ENCODE measurements around the gene INPP5D. TPM values are rescaled to one million over a fixed set of nuclear protein-coding genes. Genes with fewer than 3 reads are reported as not detected.

The INPP5D gene
- total RNA-seq, 4 donors from 2014 or later: 8.0 to 12.5 (median 11.9) TPM

DNA sequence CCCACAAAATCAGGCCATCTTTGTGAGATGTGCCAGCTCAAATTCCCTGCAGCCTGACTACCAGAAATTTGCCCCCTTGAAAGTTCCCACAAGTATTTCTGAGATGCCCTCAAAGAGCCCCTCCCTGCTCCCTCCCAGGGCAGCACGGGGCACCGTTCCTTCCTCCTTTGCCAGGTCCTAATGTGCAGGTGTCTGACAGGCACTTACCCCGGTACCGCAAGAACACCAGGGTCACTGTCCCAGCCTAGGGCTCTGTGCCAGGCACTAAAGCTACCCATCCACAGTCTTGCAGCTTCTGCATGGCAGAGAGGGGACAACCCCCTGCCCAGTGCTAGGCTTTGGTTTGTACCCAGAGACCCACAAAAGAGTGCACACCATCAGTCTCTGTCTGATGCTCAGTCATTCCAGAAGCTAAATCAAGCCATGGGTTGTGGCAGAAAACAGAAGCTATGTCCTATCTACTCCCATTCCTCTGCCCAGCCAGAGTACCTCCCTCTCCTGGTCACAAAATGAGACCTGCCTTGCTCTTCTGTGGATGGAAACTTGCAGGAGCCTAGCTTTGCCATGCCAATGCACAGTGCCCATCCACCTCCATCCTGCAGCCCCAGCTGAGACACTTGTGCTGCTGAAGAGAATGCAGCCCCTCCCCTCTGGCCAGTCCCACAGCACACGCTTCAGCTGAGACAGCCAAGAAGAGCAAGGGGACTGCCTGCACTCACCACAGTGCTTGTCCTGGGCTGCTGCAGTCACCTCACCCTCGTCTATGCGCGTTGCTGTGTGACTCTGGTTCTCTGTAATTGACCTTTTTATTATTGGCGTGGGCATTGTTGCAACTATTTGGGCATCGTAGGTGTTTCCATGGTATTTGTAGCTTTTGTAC lies 48.7 kb downstream of the INPP5D start:
- H3K27me3 ChIP-seq: peaks cover 0 to 19% (median 0%) of the 10 kb centered on the region in 4 donors
- intact Hi-C loops (cut with DNase I): no loop called here
- 69% methylated on average over 10 of the region's 10 CpGs for WGBS
- TF ChIP-seq EP300 (IDR thresholded peaks at IDR 0.05) (no peak), POLR2A (IDR thresholded peaks at IDR 0.05; ENCODE audit: low read depth) (no peak), POLR2AphosphoS5 (IDR thresholded peaks at IDR 0.05) (no peak)
- TF ChIP-seq, protein P1, sequence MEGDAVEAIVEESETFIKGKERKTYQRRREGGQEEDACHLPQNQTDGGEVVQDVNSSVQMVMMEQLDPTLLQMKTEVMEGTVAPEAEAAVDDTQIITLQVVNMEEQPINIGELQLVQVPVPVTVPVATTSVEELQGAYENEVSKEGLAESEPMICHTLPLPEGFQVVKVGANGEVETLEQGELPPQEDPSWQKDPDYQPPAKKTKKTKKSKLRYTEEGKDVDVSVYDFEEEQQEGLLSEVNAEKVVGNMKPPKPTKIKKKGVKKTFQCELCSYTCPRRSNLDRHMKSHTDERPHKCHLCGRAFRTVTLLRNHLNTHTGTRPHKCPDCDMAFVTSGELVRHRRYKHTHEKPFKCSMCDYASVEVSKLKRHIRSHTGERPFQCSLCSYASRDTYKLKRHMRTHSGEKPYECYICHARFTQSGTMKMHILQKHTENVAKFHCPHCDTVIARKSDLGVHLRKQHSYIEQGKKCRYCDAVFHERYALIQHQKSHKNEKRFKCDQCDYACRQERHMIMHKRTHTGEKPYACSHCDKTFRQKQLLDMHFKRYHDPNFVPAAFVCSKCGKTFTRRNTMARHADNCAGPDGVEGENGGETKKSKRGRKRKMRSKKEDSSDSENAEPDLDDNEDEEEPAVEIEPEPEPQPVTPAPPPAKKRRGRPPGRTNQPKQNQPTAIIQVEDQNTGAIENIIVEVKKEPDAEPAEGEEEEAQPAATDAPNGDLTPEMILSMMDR (IDR thresholded peaks at IDR 0.05): no peak
- no peak overlapping the region for H3K27ac ChIP-seq (replicated peaks in 1 of 4)
- no peak overlapping the region for H3K4me3 ChIP-seq
- no peaks in the 10 kb centered on the region for H3K9me3 ChIP-seq
- H3K36me3 ChIP-seq: no peaks in the 10 kb centered on the region
- no peak for DNase-seq (ENCODE audit: extremely low spot score)
- H3K4me1 ChIP-seq: no peaks in the 10 kb centered on the region

DNA sequence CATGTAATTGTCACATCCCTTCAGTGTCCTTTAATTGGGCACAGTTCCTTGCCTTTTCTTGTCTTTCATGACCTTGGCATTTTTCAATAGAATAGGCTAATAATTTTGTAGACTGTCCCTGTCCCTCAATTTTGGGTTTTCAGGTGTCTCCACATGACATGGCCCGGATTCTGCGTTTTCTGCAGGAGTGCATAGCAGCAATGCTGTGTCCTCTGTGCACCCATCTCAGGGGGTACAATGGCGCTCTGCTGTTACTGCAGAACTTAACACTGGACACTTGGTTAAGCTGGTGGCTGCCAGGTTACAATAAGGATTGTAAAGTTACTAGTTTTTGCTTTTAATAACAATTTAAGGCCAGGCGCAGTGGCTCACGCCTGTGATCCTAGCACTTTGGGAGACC lies 51.3 kb downstream of the INPP5D start:
- H3K27me3 ChIP-seq: peaks cover 0 to 19% (median 0%) of the 10 kb centered on the region in 4 donors
- DNase-seq (ENCODE audit: extremely low spot score): no peak
- no peak for TF ChIP-seq EP300 (IDR thresholded peaks at IDR 0.05)
- TF ChIP-seq POLR2AphosphoS5 (IDR thresholded peaks at IDR 0.05): no peak
- TF ChIP-seq POLR2A (IDR thresholded peaks at IDR 0.05; ENCODE audit: low read depth): no peak
- TF ChIP-seq, protein P1 (IDR thresholded peaks at IDR 0.05): no peak
- H3K4me3 ChIP-seq: no peak overlapping the region
- H3K27ac ChIP-seq (replicated peaks in 1 of 4): no peak overlapping the region
- no peaks in the 10 kb centered on the region for H3K4me1 ChIP-seq
- WGBS: 93% methylated on average over 5 of the region's 5 CpGs
- intact Hi-C loops (cut with DNase I): no loop called here
- H3K36me3 ChIP-seq: no peaks in the 10 kb centered on the region
- H3K9me3 ChIP-seq: no peaks in the 10 kb centered on the region

DNA sequence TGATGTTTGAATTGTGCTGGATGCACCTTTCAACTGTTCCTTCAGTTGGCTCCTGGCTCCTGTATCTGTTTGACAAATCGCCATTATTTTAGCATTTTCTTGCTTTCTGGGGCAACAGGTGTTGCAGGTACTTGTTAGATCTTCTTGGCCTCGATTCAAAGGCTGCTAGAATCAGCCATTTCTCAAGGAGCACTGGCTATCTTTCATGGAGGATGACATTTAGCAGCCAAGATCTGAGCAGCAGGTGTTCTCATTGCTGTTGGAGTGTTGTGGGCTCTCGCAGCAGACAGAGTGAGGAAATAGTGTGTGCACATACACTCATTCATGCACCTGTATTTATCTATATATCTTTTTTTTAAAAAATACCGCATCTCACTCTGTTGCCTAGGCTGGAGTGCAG lies 52.2 kb downstream of the INPP5D start:
- WGBS: 65% methylated on average over 4 of the region's 4 CpGs
- no peak for TF ChIP-seq POLR2AphosphoS5 (IDR thresholded peaks at IDR 0.05)
- TF ChIP-seq, protein P1 (IDR thresholded peaks at IDR 0.05): no peak
- no peak for TF ChIP-seq EP300 (IDR thresholded peaks at IDR 0.05)
- TF ChIP-seq POLR2A (IDR thresholded peaks at IDR 0.05; ENCODE audit: low read depth): no peak
- intact Hi-C loops (cut with DNase I): no loop called here
- no peaks in the 10 kb centered on the region for H3K36me3 ChIP-seq
- no peak overlapping the region for H3K4me3 ChIP-seq
- no peak for DNase-seq (ENCODE audit: extremely low spot score)
- H3K27me3 ChIP-seq: peaks cover 0 to 20% (median 0%) of the 10 kb centered on the region in 4 donors
- H3K9me3 ChIP-seq: no peaks in the 10 kb centered on the region
- no peak overlapping the region for H3K27ac ChIP-seq (replicated peaks in 1 of 4)
- H3K4me1 ChIP-seq: no peaks in the 10 kb centered on the region

DNA sequence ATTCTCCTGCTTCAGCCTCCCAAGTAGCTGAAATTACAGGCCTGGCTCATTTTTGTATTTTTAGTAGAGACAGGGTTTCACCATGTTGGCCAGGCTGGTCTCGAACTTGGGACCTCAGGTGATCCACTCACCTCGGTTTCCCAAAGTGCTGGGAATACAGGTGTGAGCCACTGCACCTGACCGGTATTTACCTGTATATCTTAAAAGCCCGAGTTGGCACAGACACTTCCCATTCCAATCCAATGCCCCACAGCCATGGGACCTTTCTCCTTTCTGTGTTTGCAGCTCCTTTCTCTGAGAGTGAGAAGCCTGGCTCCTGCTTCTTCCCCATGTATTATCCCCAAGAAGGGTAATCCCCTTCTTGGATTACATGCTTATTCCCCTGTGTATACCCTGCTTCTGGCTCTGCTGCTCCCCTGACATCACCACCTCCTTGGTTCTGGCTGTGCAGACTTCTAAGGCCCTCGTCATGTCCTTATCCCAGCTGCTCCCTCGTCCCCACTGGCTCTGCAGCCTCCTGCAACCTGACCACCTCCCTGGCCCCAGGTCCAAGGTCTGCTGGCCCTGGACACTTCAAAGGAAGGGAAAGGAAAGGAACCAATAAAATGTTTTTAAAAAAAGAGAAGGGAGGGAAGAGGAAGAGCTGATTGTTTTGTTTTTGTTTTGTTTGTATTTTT lies 52.8 kb downstream of the INPP5D start:
- H3K27me3 ChIP-seq: peaks cover 0 to 22% (median 0%) of the 10 kb centered on the region in 4 donors
- H3K36me3 ChIP-seq: no peaks in the 10 kb centered on the region
- no peaks in the 10 kb centered on the region for H3K4me1 ChIP-seq
- DNase-seq (ENCODE audit: extremely low spot score): no peak
- intact Hi-C loops (cut with DNase I): no loop called here
- 86% methylated on average over 6 of the region's 6 CpGs for WGBS
- H3K9me3 ChIP-seq: no peaks in the 10 kb centered on the region
- TF ChIP-seq, protein P1 (IDR thresholded peaks at IDR 0.05): no peak
- TF ChIP-seq POLR2A (IDR thresholded peaks at IDR 0.05; ENCODE audit: low read depth) (no peak), EP300 (IDR thresholded peaks at IDR 0.05) (no peak), POLR2AphosphoS5 (IDR thresholded peaks at IDR 0.05) (no peak)
- no peak overlapping the region for H3K27ac ChIP-seq (replicated peaks in 1 of 4)
- no peak overlapping the region for H3K4me3 ChIP-seq
